GM18867 (cell line): ENCODE data around the gene ORM2.
"Not testable (repeated sequence)": the region's sequence is repeated elsewhere in the genome, so short reads cannot be mapped to it uniquely, and the experiment has no call there.

Source experiments
- ATAC-seq: cut with Tn5 transposase; IDR thresholded peaks from one replicate; pipeline ENCODE4 v1.9.1; 2021; ENCODE audit warnings: mild to moderate bottlenecking, moderate library complexity; ENCODE audit not compliant: unreplicated experiment

Gene ORM2

DNA sequence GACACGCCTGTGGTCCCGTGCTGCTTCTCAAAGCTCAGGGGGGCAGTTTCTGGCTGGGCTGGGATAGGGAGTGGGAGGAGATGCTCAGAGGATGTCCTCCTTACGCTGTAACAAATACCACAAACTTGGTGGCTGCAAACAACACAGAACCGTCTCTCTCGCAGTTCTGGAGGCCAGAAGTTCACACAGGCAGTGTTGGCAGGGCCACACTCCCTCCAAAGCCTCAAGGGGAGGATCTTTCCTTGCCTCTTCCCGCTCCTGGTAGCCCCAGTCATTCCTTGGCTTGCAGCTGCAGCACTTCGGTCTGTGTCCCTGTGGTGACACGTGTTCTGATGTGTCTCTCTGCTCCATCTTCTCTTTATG, 17.2 kb upstream of the ORM2 start:
- no peak for ATAC-seq

GRCh38 chr9:114313186-114313585, 16.5 kb upstream of the ORM2 start:
- no peak for ATAC-seq

GRCh38 chr9:114314256-114314867, 15.3 kb upstream of the ORM2 start:
- no peak for ATAC-seq

DNA sequence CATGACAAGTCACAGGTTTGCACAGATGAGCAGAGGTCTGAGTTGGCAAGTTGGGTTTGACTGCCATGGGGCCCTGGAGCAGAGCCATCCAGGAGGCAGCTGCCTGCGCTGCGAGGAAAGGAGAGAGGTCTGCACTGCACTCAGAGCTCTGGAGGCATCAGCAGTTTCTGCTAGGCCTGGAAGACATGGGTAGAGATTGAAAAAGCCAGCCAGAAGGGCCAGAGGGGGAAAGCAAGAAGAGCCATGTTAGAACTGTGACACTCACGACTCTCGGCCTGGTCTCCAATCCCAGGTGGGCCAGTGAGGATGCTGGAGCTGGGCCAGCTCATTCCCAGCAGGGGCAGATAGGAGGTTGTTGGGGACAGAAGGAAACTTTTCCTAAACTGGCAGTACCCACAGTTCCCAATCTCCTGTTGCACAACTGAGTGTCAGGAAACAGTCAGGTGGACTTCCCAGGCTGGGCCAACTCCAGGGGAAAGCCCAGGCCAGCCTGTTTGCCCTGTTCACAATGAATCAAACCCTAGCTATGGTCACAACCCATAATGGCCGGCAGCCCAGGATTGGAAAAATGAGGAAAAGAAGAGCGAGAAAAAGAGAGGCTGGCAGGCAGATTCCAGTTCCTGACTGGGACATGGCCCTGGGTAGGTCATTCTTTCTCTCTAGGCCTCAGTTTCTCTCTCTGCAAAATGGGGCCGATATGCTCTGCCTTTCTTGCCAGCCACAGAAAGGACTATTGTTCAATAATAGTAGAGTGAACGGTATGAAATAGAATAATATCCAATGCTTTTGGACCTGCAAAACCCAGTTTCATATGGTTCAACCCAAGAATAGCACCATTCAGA, 14.6 kb upstream of the ORM2 start:
- no peak for ATAC-seq

GRCh38 chr9:114315723-114316363, 13.8 kb upstream of the ORM2 start:
- ATAC-seq: no peak

DNA sequence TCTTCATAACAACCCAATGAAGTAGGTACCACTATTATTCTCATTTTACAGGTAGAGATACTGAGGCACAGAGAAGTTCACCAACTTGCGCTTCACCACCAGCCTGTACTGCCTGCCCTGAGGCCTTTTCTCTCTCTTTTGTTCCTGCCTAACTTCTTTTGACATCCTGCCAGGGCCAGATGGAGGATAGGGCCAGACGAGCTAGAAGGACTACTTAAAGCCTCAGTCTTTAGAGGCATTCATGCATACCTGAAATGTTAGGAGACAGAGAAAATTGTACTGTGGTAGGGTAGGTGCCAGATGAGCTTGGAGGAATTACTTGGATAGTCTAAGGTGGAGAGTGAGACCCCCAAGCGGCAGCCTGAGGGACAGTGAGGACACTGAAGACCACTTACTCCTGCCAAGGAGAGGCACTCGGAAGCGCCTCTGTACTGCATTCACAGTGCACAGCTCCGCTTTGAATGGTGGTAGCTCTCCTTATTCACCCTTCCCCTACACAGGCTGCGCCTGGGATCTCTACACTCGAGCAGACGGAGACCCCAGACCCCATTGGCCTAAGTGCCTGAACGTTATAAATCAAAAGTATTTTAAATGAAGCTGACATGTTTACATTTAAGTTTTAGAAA, 13.0 kb upstream of the ORM2 start:
- no peak for ATAC-seq

DNA sequence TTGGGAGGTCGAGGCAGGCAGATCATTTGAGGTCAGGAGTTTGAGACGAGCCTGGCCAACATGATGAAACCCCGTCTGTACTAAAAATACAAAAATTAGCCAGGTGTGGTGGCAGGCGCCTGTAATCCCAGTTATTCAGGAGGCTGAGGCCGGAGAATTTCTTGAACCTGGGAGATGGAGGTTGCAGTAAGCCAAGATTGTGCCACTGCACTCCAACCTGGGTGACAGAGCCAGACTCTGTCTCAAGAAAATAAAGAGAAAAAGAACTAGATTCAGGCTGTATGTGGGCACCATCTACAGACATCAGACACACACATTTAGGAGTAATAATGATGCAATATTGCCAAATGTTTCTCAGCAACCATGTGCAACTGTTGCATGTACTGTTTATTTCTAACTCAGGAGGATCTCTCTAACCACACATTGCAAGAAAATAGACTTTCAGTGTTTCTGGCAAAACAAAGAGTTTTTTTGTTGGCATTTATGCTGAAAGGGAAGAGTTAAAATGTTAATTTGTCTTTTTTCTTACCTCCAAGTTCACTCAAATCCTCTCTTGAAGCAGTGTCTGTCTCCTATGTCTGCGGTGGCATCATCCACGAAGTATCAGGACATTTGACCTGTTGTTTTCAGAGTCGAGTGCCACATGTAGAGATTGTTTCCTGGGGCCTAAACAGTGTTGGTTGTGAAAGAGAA, 11.9 kb upstream of the ORM2 start:
- no peak for ATAC-seq

DNA sequence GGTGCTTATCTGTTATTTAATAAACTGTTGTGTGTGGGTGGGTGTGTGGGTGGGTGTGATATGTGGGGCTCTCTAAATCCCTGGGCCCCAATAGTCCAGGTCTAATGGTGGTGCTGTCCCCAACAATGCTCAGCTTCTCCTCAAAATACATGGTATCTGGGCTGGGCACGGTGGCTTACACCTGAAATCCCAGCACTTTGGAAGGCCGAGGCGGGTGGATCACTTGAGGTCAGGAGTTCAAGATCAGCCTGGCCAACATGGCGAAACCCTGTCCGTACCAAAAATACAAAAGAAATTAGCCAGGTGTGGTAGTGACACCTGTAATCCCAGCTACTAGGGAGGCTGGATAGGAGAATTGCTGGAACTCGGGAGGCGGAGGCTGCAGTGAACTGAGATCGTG, 11.3 kb upstream of the ORM2 start:
- ATAC-seq: no peak

DNA sequence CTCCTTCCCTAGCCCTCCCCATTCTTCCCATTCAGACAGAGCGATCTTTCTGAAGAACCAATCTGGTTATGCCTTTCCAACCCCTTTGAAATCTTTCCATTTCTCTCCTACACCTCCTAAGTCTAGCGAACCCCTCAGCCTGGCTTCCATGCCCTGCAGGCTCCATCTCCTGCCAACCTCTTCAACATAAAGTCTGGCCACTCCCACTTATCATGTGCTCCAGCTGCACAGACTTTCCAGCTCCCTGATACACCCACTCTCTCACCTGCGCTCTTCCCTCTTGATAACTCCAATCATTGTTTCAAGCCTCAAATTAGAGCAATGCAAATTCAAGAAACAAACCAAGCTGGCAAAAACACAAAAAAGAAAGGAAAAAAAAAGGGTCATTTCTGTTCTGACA, 10.5 kb upstream of the ORM2 start:
- ATAC-seq: no peak

- not testable (repeated sequence) for ATAC-seq
Observed at GRCh38 chr9:114320710-114321109, 9.0 kb upstream of the ORM2 start.

DNA sequence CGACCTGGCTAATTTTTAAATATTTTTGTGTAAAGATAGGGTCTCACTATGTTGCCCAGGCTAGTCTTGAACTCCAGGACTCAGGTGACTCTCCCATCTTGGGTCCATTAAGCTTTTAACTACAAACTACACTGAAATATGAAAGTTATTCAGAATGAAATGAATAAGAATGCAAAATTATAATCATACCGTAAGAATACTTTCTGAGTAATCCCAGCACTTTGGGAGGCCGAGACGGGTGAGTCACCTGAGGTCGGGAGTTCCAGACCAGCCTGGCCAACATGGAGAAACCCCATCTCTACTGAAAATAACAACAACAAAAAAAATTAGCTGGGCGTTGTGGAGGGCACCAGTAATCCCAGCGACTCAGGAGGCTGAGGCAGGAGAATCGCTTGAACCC, 7.9 kb upstream of the ORM2 start:
- ATAC-seq: no peak

DNA sequence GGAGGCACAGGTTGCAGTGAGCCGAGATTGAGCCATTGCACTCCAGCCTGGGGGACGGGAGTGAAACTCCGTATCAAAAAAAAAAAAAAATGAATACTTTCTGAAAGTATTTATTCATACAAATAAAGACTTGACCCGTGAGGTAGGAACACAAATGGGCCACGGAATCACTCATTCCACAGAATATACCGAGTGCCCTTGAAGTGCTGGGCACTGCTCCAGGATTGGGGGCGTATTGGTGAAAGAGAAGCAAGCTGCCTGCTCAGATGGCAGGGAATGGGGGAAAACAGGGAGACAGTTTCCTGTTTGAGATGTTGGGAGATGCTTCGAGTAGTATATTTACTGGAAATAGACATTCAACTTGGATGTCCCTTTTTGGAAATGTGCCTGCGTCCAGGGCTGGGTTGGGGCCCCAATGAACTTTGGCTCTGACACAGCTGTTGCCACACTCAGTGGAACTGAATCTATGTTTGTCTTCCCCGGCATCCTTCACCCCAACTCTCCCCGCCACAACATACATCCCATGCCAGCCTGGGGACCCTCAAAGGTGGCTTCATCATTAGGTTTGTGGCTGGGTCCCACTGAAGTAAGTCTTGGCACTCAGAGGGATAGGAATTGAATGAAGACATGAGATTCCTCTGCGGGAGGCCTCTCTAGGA, 7.4 kb upstream of the ORM2 start:
- not testable (repeated sequence) for ATAC-seq

- ATAC-seq: not testable (repeated sequence)
Observed at GRCh38 chr9:114322831-114323531, 6.7 kb upstream of the ORM2 start, which contains the start of gene ORM1. Gene ORM1, plus strand, starts transcription at chr9:114323098. Its CDS starts 36 bp downstream, at chr9:114323134.

DNA sequence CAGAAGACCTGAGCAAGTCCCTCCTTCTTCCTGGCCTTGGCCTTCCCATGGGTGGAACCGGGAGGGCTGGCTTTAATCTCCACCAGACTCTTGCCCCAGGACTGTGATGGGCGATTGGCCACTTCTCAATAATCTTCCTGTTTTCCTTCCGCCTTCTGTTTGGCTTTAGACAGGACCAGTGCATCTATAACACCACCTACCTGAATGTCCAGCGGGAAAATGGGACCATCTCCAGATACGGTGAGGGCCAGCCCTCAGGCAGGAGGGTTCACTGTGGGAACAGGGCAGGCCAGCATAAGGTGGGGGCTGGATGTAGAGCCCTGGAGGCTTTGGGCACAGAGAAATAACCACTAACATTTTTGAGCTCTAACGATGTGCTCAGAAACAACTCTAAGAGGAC, 5.8 kb upstream of the ORM2 start:
- not testable (repeated sequence) for ATAC-seq

DNA sequence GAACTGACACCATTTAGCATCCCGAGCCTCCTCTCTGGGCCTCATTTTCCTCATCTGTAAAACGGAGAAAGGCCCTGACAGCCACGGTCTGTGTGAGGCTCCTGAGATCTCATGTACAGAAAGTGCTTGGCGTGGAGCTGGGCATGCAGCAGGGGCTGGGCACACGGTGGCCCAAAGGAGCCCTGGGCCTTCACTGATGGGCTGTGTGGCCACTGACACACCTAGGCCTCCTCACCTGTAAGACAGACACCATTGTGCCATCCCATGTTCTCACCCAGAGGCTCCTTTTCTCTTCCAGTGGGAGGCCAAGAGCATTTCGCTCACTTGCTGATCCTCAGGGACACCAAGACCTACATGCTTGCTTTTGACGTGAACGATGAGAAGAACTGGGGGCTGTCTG, 5.2 kb upstream of the ORM2 start:
- no peak for ATAC-seq

- ATAC-seq: not testable (repeated sequence)
Observed at GRCh38 chr9:114324965-114325364, 4.7 kb upstream of the ORM2 start.

DNA sequence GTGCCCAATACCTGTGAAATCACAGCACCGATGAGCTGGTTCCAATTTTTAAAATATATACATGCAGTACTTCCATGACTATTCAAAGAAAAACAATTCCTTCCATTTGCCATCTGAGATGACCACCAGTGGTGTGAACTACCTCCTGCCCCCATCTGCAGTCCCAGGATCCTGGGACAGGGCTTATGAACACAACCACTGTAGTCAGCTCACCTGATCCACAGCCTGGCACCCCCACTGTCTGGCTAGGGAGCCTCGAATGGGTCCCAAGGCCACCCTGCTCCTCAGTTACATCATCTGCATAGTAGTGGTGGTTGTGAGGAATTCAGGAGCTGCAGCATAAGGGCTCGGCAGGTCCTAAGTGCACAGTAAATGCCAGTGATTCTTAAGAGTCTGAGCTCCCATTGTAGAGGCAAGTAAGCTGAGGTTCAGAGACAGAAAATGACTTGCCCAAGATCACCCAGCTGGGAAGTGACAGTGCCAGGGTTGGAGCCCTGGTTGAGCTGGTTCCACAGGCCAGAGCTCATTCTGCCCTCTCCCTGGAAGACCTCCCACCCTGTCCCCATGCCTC, 3.9 kb upstream of the ORM2 start:
- not testable (repeated sequence) for ATAC-seq

- no peak for ATAC-seq
Observed at GRCh38 chr9:114327749-114328148, 1.9 kb upstream of the ORM2 start.

GRCh38 chr9:114328357-114328820, 1.3 kb upstream of the ORM2 start:
- ATAC-seq: not testable (repeated sequence)
